Aorta (tissue), 5 donors: ENCODE measurements around the gene CNOT2. TPM values are rescaled to one million over a fixed set of nuclear protein-coding genes. Genes with fewer than 3 reads are reported as not detected.

ENCODE experiments used
- ATAC-seq: fragments of 200-7000 bp; cut with Tn5 transposase; one replicate; pipeline ENCODE4 v1.9.1; 2022; ENCODE audit warnings: moderate library complexity; ENCODE audit not compliant: low FRiP score
- DNase-seq, 2 donors: peaks; one replicate each; pipeline ENCODE4 v3.0.0-alpha.2; 2020
- H3K27ac ChIP-seq, 2 donors: one replicate each; pipeline ENCODE4 v1.5.1; 2013; ENCODE audit warnings: low read length in 2 of 2, mild to moderate bottlenecking in 2 of 2, moderate library complexity in 2 of 2, control low read depth in 1 of 2, inconsistent platforms in 1 of 2, low read depth in 1 of 2
- H3K27me3 ChIP-seq, 2 donors: one replicate each; pipeline ENCODE4 v1.6.1; 2013; ENCODE audit warnings: control low read depth in 1 of 2, low read length in 1 of 2, mild to moderate bottlenecking in 1 of 2, moderate library complexity in 1 of 2; ENCODE audit not compliant: insufficient read depth in 2 of 2, control insufficient read depth in 1 of 2
- H3K36me3 ChIP-seq, 2 donors: one replicate each; pipeline ENCODE4 v1.6.1; 2013; ENCODE audit warnings: control low read depth in 1 of 2, low read length in 1 of 2, mild to moderate bottlenecking in 1 of 2; ENCODE audit not compliant: insufficient read depth in 2 of 2, control insufficient read depth in 1 of 2
- H3K4me1 ChIP-seq, 2 donors: one replicate each; pipeline ENCODE4 v1.6.1; 2013; ENCODE audit warnings: low read length in 2 of 2, control low read depth in 1 of 2, mild to moderate bottlenecking in 1 of 2, moderate library complexity in 1 of 2; ENCODE audit not compliant: insufficient read depth in 2 of 2, control insufficient read depth in 1 of 2
- H3K4me3 ChIP-seq, 2 donors: one replicate each; pipeline ENCODE4 v1.5.1; 2013; ENCODE audit warnings: low read length in 2 of 2, control low read depth in 1 of 2, mild to moderate bottlenecking in 1 of 2
- H3K9me3 ChIP-seq: one replicate; pipeline ENCODE4 v1.6.1; 2013; ENCODE audit warnings: mild to moderate bottlenecking, low read length; ENCODE audit not compliant: control insufficient read depth
- WGBS, 2 donors: extraction: QIAGEN DNeasy Blood & Tissue Kit; methylation state at CpG; one replicate each; pipeline ENCODE4 v1.1.7; 2013; 5-methylcytosine and 5-hydroxymethylcytosine counted together
- intact Hi-C, 2 donors: fragments of 100-400 bp; cut with DNase I; formaldehyde crosslinking; loops; one replicate each; pipeline versions ENCODE4 v1.14.2 to v1.15.0; 2022
- polyA plus RNA-seq, 2 donors: library from polyadenylated mRNA; stranded (reverse); fragments of 200-250 nt; gene quantifications; one replicate each; pipeline ENCODE4 v1.2.3, GENCODE V29; 2013
- total RNA-seq, 2 donors: library from RNA; stranded (reverse); fragmentation: NEBNext Ultra II Directional; extraction: Animal tissue kit (Norgen Biotek cat#: 25700); gene quantifications; one replicate each; pipeline ENCODE4 v1.2.1, GENCODE V29; 2021
- donor health status: healthy with polysubstance abuse.
- donor health status: Bipolar disorder and iron deficiency.
- donor health status: DM: no; HTN: no; CAD: no.
- donor health status: DM: no; HTN: no; CAD: no.
- donor health status: DM: yes; HTN: yes; CAD: no.

The CNOT2 gene
- total and polyA plus RNA-seq, 4 donors, result 39.0 to 108 (median 59.2) TPM

DNA sequence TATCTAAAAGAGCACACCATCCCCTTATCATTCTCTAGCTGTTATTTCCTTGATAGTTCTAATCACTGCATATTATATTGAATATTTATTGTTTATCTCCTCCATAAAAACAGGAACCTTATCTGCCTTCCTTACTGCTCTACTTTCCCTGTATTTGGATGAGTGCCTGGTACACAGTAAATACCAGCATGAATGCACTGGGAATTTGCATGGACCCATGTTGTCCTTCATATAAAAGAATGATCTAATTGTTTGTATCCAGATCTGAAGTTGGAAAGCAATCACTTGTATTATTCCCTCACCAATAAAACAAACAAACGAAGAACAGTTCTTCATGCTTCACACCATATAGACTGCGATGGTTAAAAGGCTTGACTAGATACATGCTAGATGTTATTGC is 15.3 kb upstream of the CNOT2 start:
- WGBS, 2 donors, result 98 to 99% methylated on average over 2 of the region's 2 CpGs
- Histone ChIP-seq H3K36me3 (peaks cover 0 to 2% of the 10 kb centered on the region in 2 donors), H3K27ac (no peak overlapping the region), H3K27me3 (no peaks in the 10 kb centered on the region), H3K4me1 (no peaks in the 10 kb centered on the region), H3K9me3 (no peaks in the 10 kb centered on the region), H3K4me3 (no peak overlapping the region)
- ATAC-seq (no peak), DNase-seq (no peak)
- intact Hi-C loops, result no loop called here

DNA sequence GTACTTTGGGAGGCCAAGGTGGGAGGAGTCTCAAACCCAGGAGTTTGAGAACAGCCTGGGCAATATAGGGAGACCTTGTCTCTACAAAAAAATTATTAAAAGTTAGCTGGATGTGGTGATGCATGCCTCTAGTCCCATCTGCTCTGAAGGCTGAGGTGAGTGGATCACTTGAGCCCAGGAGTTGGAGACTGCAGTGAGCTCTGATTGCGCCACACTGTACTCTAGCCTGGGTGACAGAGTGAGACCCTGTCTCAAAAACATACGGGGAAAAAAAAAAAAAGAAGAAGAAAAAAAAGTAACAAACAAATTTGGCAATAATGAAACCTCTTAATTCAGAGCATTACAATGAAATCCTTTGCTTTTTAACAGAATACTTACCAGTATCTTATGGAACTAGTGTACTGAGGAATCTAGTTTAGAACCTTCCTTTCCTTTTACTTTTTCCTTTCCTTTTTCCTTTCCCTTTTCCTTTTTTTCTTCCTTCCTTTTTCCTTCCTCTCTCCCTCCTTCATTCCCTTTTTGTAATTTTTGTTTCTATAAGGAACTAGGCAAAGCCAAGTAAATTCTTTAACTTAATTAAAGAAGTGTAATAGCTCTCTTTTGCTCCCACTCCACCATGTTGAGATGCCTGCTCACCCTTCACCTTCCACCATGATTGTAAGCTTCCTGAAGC is 12.2 kb upstream of the CNOT2 start:
- Histone ChIP-seq H3K27ac (no peak overlapping the region), H3K27me3 (no peaks in the 10 kb centered on the region), H3K4me3 (no peak overlapping the region), H3K36me3 (no peaks in the 10 kb centered on the region), H3K9me3 (no peaks in the 10 kb centered on the region), H3K4me1 (no peaks in the 10 kb centered on the region)
- intact Hi-C loops, result no loop called here
- ATAC-seq, result no peak
- WGBS, 2 donors, result 71 to 86% methylated on average over 2 of the region's 2 CpGs
- DNase-seq, result no peak

DNA sequence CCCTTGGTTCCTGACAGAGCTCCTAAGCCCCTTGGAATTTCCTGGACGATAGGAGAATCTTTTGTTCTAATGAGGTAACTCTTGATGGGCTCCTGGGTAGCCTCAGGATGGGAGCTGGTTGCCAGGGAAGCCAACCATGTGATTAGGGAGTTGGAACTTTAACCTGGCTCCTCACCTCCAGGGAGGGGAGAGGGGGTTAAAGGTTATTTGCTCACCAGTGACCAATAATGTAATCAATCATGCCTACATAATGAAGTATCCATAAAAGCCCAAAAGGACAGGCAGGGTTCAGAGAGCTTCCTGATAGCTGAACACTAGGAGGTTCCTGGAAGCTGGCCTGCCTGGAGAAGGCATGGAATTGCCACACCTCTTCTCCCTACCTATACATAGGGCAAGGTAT is 6.2 kb upstream of the CNOT2 start:
- Histone ChIP-seq H3K27me3 (no peaks in the 10 kb centered on the region), H3K36me3 (no peaks in the 10 kb centered on the region), H3K4me3 (no peak overlapping the region), H3K27ac (no peak overlapping the region), H3K9me3 (no peaks in the 10 kb centered on the region), H3K4me1 (no peaks in the 10 kb centered on the region)
- DNase-seq (no peak), ATAC-seq (no peak)
- WGBS, 2 donors, result 50 to 63% methylated on average over 1 of the region's 1 CpG
- intact Hi-C loops, result no loop called here

DNA sequence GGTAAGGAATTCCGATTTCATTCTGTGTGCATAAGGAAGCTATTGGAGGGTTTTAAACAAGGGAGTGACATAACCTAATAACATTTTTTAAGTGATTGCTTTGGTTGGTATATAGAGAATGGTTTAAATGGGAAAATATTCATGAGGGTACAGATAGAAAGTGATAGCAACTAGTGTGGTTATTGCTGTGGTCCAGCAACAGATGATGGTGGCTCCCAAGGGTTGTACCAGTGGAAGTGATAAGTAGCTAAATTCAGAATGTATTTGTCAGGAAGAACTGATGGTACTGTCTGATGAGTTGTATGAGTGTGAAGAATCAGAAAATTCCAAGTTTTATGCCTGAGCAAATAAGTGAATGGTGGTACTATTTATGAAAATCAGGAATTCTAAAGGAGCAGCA is 2.6 kb upstream of the CNOT2 start:
- no peaks in the 10 kb centered on the region for H3K9me3 ChIP-seq
- no peaks in the 10 kb centered on the region for H3K36me3 ChIP-seq
- no peaks in the 10 kb centered on the region for H3K27me3 ChIP-seq
- ATAC-seq, result no peak
- H3K4me3 ChIP-seq, result no peak overlapping the region
- no peaks in the 10 kb centered on the region for H3K4me1 ChIP-seq
- H3K27ac ChIP-seq, result no peak overlapping the region
- 78 to 84% methylated on average over 1 of the region's 1 CpG for WGBS, 2 donors
- intact Hi-C loops, result loop anchor here (5.0 to 10.0 kb wide), 5 partner anchors 94 to 253 kb away; partner anchors contain the start of gene KCNMB4 (in 1 of the 2)
- no peak for DNase-seq

DNA sequence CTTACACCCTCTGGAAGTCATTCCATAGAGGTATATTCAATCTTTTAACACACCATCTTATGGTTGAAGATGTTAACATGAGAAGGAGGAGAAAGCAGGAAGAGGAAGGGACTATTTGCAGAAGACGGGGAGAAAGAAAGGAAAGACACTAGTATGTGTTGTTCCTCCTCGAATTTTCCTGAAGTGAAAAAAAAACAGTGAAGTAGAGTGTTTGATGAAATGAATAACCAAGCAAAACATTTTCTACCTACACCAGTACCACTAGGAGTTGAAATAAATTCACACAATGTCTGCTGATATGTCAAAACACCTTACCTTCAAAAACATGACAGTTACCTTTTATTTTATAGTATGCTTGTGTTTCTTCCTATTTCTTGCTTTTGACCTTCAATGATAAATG is 1.4 kb upstream of the CNOT2 start:
- peaks cover 0 to 4% of the 10 kb centered on the region in 2 donors for H3K4me1 ChIP-seq
- DNase-seq, result no peak
- WGBS, 2 donors, result 16 to 17% methylated on average over 2 of the region's 2 CpGs
- H3K27me3 ChIP-seq, result no peaks in the 10 kb centered on the region
- no peaks in the 10 kb centered on the region for H3K36me3 ChIP-seq
- no peaks in the 10 kb centered on the region for H3K9me3 ChIP-seq
- H3K4me3 ChIP-seq, result no peak overlapping the region
- intact Hi-C loops, result loop anchor here (2.0 to 10.0 kb wide), 6 partner anchors 93 to 255 kb away; partner anchors contain the start of gene KCNMB4 (in 2 of the 2)
- ATAC-seq, result no peak
- H3K27ac ChIP-seq, result no peak overlapping the region

DNA sequence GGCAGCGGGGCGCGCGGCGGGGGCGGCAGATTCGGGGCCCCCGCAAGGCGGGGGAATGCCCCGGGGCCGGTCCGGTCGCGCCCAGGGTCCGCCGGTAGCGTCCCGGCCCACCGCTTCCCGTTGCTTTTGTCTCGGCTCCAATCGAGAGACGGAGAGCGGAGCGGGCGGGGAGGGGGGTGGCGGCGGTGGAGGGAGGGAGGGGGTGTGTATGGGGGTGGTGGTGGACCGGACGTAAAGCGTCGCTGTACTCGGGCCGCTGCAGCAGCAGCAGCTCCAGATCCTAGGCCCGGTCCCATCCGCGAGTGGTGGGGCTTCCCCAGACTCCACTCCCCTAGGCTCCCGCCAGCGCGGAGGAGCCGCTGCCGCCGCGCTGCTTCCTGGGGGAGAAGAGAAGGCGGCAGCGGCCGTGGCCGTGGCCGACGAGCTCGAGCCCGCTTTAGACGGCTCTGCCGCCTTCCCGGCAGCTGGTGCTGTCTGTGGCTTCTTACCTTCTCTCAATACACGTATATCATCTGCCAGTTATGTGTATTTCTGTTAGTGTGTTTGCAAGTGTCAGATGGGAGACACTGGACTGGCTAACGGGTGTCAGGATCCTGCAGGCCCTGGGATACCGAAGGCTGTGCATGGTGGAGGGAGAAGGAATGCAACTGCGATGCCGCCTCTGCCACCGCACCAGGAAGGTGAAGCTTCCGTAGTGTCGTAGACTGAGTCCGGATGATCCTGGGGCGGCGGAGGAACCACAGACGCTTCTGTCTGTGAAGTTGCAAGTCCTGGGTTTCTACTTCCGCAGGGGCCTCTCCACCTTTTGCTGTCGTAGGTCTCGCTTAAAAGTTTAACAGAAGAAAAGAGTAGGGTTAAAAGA is 508 bp downstream of the CNOT2 start:
- H3K9me3 ChIP-seq, result no peaks in the 10 kb centered on the region
- intact Hi-C loops, result loop anchor here (2.0 to 10.0 kb wide), 6 partner anchors 91 to 256 kb away; partner anchors contain the start of gene KCNMB4 (in 2 of the 2)
- no peaks in the 10 kb centered on the region for H3K36me3 ChIP-seq
- no peaks in the 10 kb centered on the region for H3K27me3 ChIP-seq
- peaks cover 0 to 7% of the 10 kb centered on the region in 2 donors for H3K4me1 ChIP-seq
- H3K27ac ChIP-seq, result peak overlapping the region; percentile 78 to 83
- WGBS, 2 donors, result 0 to 1% methylated on average over 57 to 70 of the region's 70 CpGs
- DNase-seq, result peak; percentile 77 to 92
- H3K4me3 ChIP-seq, result peak overlapping the region; percentile 65 to 87
- peak; percentile 87 for ATAC-seq

DNA sequence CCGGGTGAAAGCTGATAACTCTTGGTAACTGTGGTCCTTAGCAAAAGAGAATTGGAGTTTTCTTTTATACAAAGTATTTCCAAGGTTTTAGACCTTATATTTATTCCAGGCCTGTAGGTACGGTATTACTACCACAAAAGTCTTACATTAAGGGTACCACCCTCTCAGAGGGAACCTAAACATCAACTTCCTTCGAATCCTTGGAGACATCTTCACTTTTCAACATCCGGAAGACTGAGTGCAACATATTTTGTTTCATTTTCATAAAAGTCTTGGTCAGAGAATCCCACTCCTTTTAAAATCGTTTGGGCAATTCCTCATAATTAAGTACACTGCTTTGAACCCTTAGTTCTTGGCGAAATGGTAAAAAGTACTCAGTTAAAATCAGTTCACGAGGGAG is 1.2 kb downstream of the CNOT2 start:
- intact Hi-C loops, result loop anchor here (5.0 to 10.0 kb wide), 5 partner anchors 90 to 257 kb away; partner anchors contain the start of gene KCNMB4 (in 1 of the 2)
- WGBS, 2 donors, result 5 to 6% methylated on average over 7 of the region's 7 CpGs
- Histone ChIP-seq H3K27ac (peak overlapping the region in 1 of 2 donors; percentile 20), H3K9me3 (no peaks in the 10 kb centered on the region), H3K27me3 (no peaks in the 10 kb centered on the region), H3K36me3 (no peaks in the 10 kb centered on the region), H3K4me1 (peaks cover 0 to 7% of the 10 kb centered on the region in 2 donors), H3K4me3 (peak overlapping the region; percentile 65 to 87)
- no peak for DNase-seq
- ATAC-seq, result no peak

DNA sequence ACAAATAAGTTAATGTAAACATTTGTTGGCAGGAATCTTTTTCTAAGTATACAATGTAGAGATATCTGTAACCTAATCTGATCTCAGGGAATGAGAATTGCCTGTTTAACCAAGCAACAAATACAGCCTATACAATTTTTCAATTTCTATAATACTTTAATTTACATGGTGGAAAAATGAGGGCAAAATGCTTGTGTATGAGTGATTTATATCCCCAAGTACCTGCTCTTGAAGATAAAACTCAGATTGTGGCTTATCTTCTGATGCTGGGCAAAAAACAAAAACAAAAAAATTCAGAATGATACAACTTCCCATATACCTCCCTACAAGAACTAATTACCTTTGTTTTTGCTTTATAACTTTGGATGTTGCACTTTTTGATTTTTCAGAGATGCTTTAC is 2.2 kb downstream of the CNOT2 start:
- Histone ChIP-seq H3K9me3 (no peaks in the 10 kb centered on the region), H3K4me1 (peaks cover 0 to 7% of the 10 kb centered on the region in 2 donors), H3K36me3 (no peaks in the 10 kb centered on the region), H3K4me3 (no peak overlapping the region), H3K27ac (no peak overlapping the region), H3K27me3 (no peaks in the 10 kb centered on the region)
- intact Hi-C loops, result loop anchor here in 1 of 2 donors (5.0 to 10.0 kb wide), 3 partner anchors 89 to 747 kb away; no protein-coding TSS in a partner anchor
- ATAC-seq, result no peak
- DNase-seq, result no peak
